HepG2 (cell line): Measurements from ENCODE around the gene FGF19. TPM values are rescaled to one million over a fixed set of nuclear protein-coding genes. Genes with fewer than 3 reads are reported as not detected.

ENCODE experiments used
- ATF6 ChIP-seq: sonication (generic); formaldehyde crosslinking; conservative IDR thresholded peaks from 2 replicates; pipeline ENCODE4 v1.4.0; 2020; ENCODE audit warnings: missing genetic modification reagents
- ELK4 ChIP-seq: sonication (generic); formaldehyde crosslinking; IDR thresholded peaks from 2 replicates; pipeline ENCODE4 v1.9.0; 2021; ENCODE audit warnings: missing genetic modification reagents, borderline replicate concordance
- GLI4 ChIP-seq: sonication (generic); formaldehyde crosslinking; IDR thresholded peaks from 2 replicates; pipeline ENCODE4 v1.5.1; 2020; ENCODE audit warnings: missing genetic modification reagents, mild to moderate bottlenecking, moderate library complexity, borderline replicate concordance
- GTF2F1 ChIP-seq: fragments of 150-350 bp; IDR thresholded peaks from 2 replicates; pipeline ENCODE4 v1.6.1; 2014; ENCODE audit warnings: low read length
- IRF1 ChIP-seq: sonication (generic); formaldehyde crosslinking; IDR thresholded peaks from 2 replicates; pipeline ENCODE4 v1.4.0; 2020; ENCODE audit warnings: low read depth, mild to moderate bottlenecking, missing genetic modification reagents
- KMT2A ChIP-seq: sonication (generic); formaldehyde crosslinking; IDR thresholded peaks from 2 replicates; pipeline ENCODE4 v1.4.0; 2020; ENCODE audit warnings: missing genetic modification reagents
- TIGD3 ChIP-seq: sonication (generic); formaldehyde crosslinking; IDR thresholded peaks from 2 replicates; pipeline ENCODE4 v1.5.1; 2020; ENCODE audit warnings: mild to moderate bottlenecking, missing genetic modification reagents, borderline replicate concordance
- ZBTB38 ChIP-seq: sonication (generic); formaldehyde crosslinking; IDR thresholded peaks from 2 replicates; pipeline ENCODE4 v1.5.1; 2020; ENCODE audit warnings: mild to moderate bottlenecking, missing genetic modification reagents
- ZFY ChIP-seq: sonication (generic); formaldehyde crosslinking; IDR thresholded peaks from 2 replicates; pipeline ENCODE4 v1.4.0; 2020; ENCODE audit warnings: missing genetic modification reagents
- ZNF124 ChIP-seq: sonication (generic); formaldehyde crosslinking; IDR thresholded peaks from 2 replicates; pipeline ENCODE4 v1.4.0; 2020; ENCODE audit warnings: missing genetic modification reagents
- ZNF224 ChIP-seq: sonication (generic); formaldehyde crosslinking; IDR thresholded peaks from 2 replicates; pipeline ENCODE4 v1.5.0; 2020; ENCODE audit warnings: mild to moderate bottlenecking, missing genetic modification reagents
- ZNF512B ChIP-seq: sonication (generic); formaldehyde crosslinking; IDR thresholded peaks from 2 replicates; pipeline ENCODE4 v1.5.1; 2020; ENCODE audit warnings: missing genetic modification reagents, mild to moderate bottlenecking, borderline replicate concordance
- ZNF543 ChIP-seq: sonication (generic); formaldehyde crosslinking; IDR thresholded peaks from 2 replicates; pipeline ENCODE4 v1.4.0; 2020; ENCODE audit warnings: mild to moderate bottlenecking, missing genetic modification reagents
- ZNF670 ChIP-seq: sonication (generic); formaldehyde crosslinking; IDR thresholded peaks from 2 replicates; pipeline ENCODE4 v1.8.0; 2022; ENCODE audit warnings: mild to moderate bottlenecking, missing genetic modification reagents, borderline replicate concordance
- ZNF749 ChIP-seq: sonication (generic); formaldehyde crosslinking; IDR thresholded peaks from 2 replicates; pipeline ENCODE4 v1.8.0; 2022; ENCODE audit warnings: mild to moderate bottlenecking, missing genetic modification reagents, moderate library complexity, borderline replicate concordance
- ZNF800 ChIP-seq: sonication (generic); formaldehyde crosslinking; IDR thresholded peaks from 2 replicates; pipeline ENCODE4 v1.4.0; 2020; ENCODE audit warnings: missing genetic modification reagents
- ZSCAN29 ChIP-seq: sonication (generic); formaldehyde crosslinking; conservative IDR thresholded peaks from 2 replicates; pipeline ENCODE4 v1.4.0; 2020; ENCODE audit warnings: mild to moderate bottlenecking, missing genetic modification reagents
- polyA plus RNA-seq, 8 experiments: library from polyadenylated mRNA; depleted of rRNA in 3 of 8; stranded (reverse) in 7 of 8; unstranded in 1 of 8; fragments of >200 nt; fragmentation: Illumina TruSeq in 4 of 8; extraction: Trizol in 4 of 8; gene quantifications; 2 replicates each; pipeline versions ENCODE4 v1.2.1 to v1.2.3, GENCODE V29; 2011 to 2016; ENCODE audit warnings: low read depth in 4 of 8, missing spikeins in 1 of 8, mixed read lengths in 1 of 8; ENCODE audit not compliant: insufficient read depth in 1 of 8
- total RNA-seq, 5 experiments: library from RNA; depleted of rRNA; stranded (reverse); fragments of >200 nt; fragmentation: Illumina TruSeq; extraction: Trizol; gene quantifications; 2 replicates each; pipeline ENCODE4 v1.2.3, GENCODE V29; 2016; ENCODE audit warnings: low read depth in 1 of 5

FGF19 gene
- total and polyA plus RNA-seq, 2 of the 13 experiments (the other 11 are each of a cell fraction or from before 2014, with no cell fraction given): 0.07 TPM; not detected in 1

- TF ChIP-seq ZNF512B (CRISPR knock-in tag): 0 out of 2 replicates have a peak, but pooled peaks have one; percentile 63
- TF ChIP-seq ZBTB38 (CRISPR knock-in tag): no peak; the same call in 1 of the 2 replicates
- TF ChIP-seq ATF6: no peak
- TF ChIP-seq GLI4 (CRISPR knock-in tag): 0 out of 2 replicates have a peak, but pooled peaks have one; percentile 53
- no peak for TF ChIP-seq IRF1 (CRISPR knock-in tag)
- peak; percentile 78 for TF ChIP-seq ZNF670 (CRISPR knock-in tag)
- TF ChIP-seq ZFY: peak; percentile 63; the same call in 1 of the 2 replicates
- TF ChIP-seq ELK4 (CRISPR knock-in tag): no peak
- no peak for TF ChIP-seq GTF2F1
- no peak for TF ChIP-seq ZSCAN29 (CRISPR knock-in tag)
- TF ChIP-seq ZNF224 (CRISPR knock-in tag): peak; percentile 53; the same call in 1 of the 2 replicates
- TF ChIP-seq ZNF124: no peak
- no peak for TF ChIP-seq KMT2A (CRISPR knock-in tag)
- no peak for TF ChIP-seq TIGD3 (CRISPR knock-in tag)
- TF ChIP-seq ZNF800 (CRISPR knock-in tag): peak; percentile 78; the same call in 1 of the 2 replicates
- TF ChIP-seq ZNF749 (CRISPR knock-in tag): no peak
- peak; percentile 88 for TF ChIP-seq ZNF543 (CRISPR knock-in tag)
Measured at GRCh38 chr11:69654660-69655478, 49.0 kb downstream of the FGF19 start (continued).
